Measurements from ENCODE around the gene TSEN34.

GRCh38 chr19:54196536-54196935 lies 5.4 kb downstream of the TSEN34 start:
- TF ChIP-seq JUND (IDR thresholded peaks at IDR 0.05) (no peak), CTCF (IDR thresholded peaks at IDR 0.05) (no peak), TAF1 (IDR thresholded peaks at IDR 0.05; ENCODE audit: borderline replicate concordance, low read depth, low read length) (no peak), RFX5 (IDR thresholded peaks at IDR 0.05; ENCODE audit: low read length) (no peak), GABPA (IDR thresholded peaks at IDR 0.05; ENCODE audit: low read depth) (no peak), SMC3 (IDR thresholded peaks at IDR 0.05; ENCODE audit: low read depth, low read length) (no peak), EZH2phosphoT487 (IDR thresholded peaks at IDR 0.05; ENCODE audit: borderline replicate concordance, low read depth) (no peak), FOSL2 (IDR thresholded peaks at IDR 0.05; ENCODE audit: borderline replicate concordance, low read depth) (no peak), EP300 (IDR thresholded peaks at IDR 0.05; ENCODE audit: borderline replicate concordance in 1 of 2, low read depth in 1 of 2, low read length in 1 of 2) (no peak), POLR2AphosphoS5 (IDR thresholded peaks at IDR 0.05; ENCODE audit: low read depth, low read length) (no peak), RAD21 (IDR thresholded peaks at IDR 0.05; ENCODE audit: low read length) (no peak), PBX3 (IDR thresholded peaks at IDR 0.05) (no peak), FOXM1 (IDR thresholded peaks at IDR 0.05; ENCODE audit: low read depth) (no peak), MAX (IDR thresholded peaks at IDR 0.05; ENCODE audit: low read depth) (no peak)
